HCT116 (cell line): ENCODE results near the gene SCG5. TPM values are rescaled to one million over a fixed set of nuclear protein-coding genes. Genes with fewer than 3 reads are reported as not detected.

Experiments used
- ATAC-seq: fragments of 200-7000 bp; cut with Tn5 transposase; 2 replicates; pipeline ENCODE4 v1.9.1; 2020; ENCODE audit warnings: mild to moderate bottlenecking, moderate library complexity
- BruUV-seq: library from RNA; stranded (reverse); fragments of 400-500 nt; replicated peaks from 2 replicates; lab custom pipeline; 2021; lab: Mats Ljungman, UMichigan
- CTCF ChIA-PET: fragments of 300-600 bp; sonication (Branson Sonifier 250); formaldehyde crosslinking; loops from one replicate; lab custom pipeline; 2021; ENCODE audit warnings: antibody characterized with exemption; lab: Charles Lee
- POLR2A ChIA-PET: fragments of 300-600, 350-600 bp; sonication (Branson Sonifier 250); formaldehyde crosslinking; loops from one replicate; lab custom pipeline; 2021; ENCODE audit warnings: antibody characterized with exemption; lab: Charles Lee
- RAD21 ChIA-PET, 2 experiments: fragments of 300-600 bp; sonication (Branson Sonifier 250); formaldehyde crosslinking; loops; one replicate each; lab custom pipeline; 2023; ENCODE audit warnings: low total read pairs in 2 of 2; ENCODE audit not compliant: uncharacterized antibody in 2 of 2, unreplicated experiment in 2 of 2, low non-redundant PET in 1 of 2; lab: Charles Lee
- DNase-seq: peaks from one replicate; pipeline ENCODE4 v3.0.0-alpha.2; 2010; ENCODE audit warnings: low read depth, low spot score
- H2AFZ ChIP-seq: fragments of 200-600 bp; shearing (Covaris generic), sonication (generic); 2 replicates; pipeline ENCODE4 v1.6.1; 2017; ENCODE audit warnings: low read depth, mixed run types, mixed read lengths, antibody characterized with exemption, low read length; ENCODE audit not compliant: poor library complexity, severe bottlenecking
- H3K27ac ChIP-seq: 2 replicates; pipeline ENCODE4 v1.5.1; 2012; ENCODE audit warnings: low read depth, low read length
- H3K27me3 ChIP-seq: fragments of 200-600 bp; sonication (generic); 2 replicates; pipeline ENCODE4 v1.6.1; 2016; ENCODE audit warnings: mixed run types, low read length, mixed read lengths; ENCODE audit not compliant: insufficient read depth
- H3K36me3 ChIP-seq, 2 experiments: fragments of 200-500 bp in 1 of 2; fragments of 200-600 bp in 1 of 2; sonication (Bioruptor generic) in 1 of 2; sonication (generic) in 1 of 2; 2 replicates each; pipeline versions ENCODE4 v1.5.1 to v1.6.1; 2014 to 2016; ENCODE audit warnings: low read length in 2 of 2, inconsistent platforms in 1 of 2, mixed read lengths in 1 of 2, mixed run types in 1 of 2; ENCODE audit not compliant: insufficient read depth in 2 of 2, control insufficient read depth in 1 of 2
- H3K4me1 ChIP-seq, 2 experiments: fragments of 200-600 bp in 1 of 2; sonication (generic) in 1 of 2; 2 replicates each; pipeline versions ENCODE4 v1.5.1 to v1.6.1; 2012 to 2017; ENCODE audit warnings: low read length in 2 of 2, inconsistent platforms in 1 of 2, mild to moderate bottlenecking in 1 of 2, mixed read lengths in 1 of 2, mixed run types in 1 of 2, moderate library complexity in 1 of 2; ENCODE audit not compliant: insufficient read depth in 2 of 2, control insufficient read depth in 1 of 2
- H3K4me2 ChIP-seq: fragments of 200-600 bp; sonication (generic); 2 replicates; pipeline ENCODE4 v1.6.1; 2017; ENCODE audit warnings: mixed run types, low read length, mixed read lengths
- H3K4me3 ChIP-seq, 2 experiments: fragments of 200-600 bp in 1 of 2; sonication (generic) in 1 of 2; replicated peaks in 1 of 2; 2 replicates each; pipeline ENCODE4 v1.5.1; 2011 to 2016; ENCODE audit warnings: low read length in 2 of 2, control low read depth in 1 of 2, low read depth in 1 of 2, mild to moderate bottlenecking in 1 of 2, mixed read lengths in 1 of 2, mixed run types in 1 of 2
- H3K79me2 ChIP-seq: fragments of 200-600 bp; sonication (generic); 2 replicates; pipeline ENCODE4 v1.6.1; 2017; ENCODE audit warnings: mild to moderate bottlenecking, mixed run types, low read length, moderate library complexity, mixed read lengths; ENCODE audit not compliant: insufficient read depth
- H3K9ac ChIP-seq: fragments of 200-600 bp; sonication (generic); 2 replicates; pipeline ENCODE4 v1.6.1; 2016; ENCODE audit warnings: low read length, mixed read lengths
- H3K9me2 ChIP-seq: fragments of 200-600 bp; sonication (generic), shearing (Covaris generic); 2 replicates; pipeline ENCODE4 v1.6.1; 2017; ENCODE audit warnings: mixed run types, mild to moderate bottlenecking, moderate library complexity; ENCODE audit not compliant: insufficient read depth
- H3K9me3 ChIP-seq, 2 experiments: fragments of 200-500 bp in 1 of 2; fragments of 200-600 bp in 1 of 2; sonication (Bioruptor generic) in 1 of 2; sonication (generic) in 1 of 2; 2 replicates each; pipeline ENCODE4 v1.6.1; 2014 to 2017; ENCODE audit warnings: low read length in 2 of 2, mixed read lengths in 2 of 2, inconsistent platforms in 1 of 2, low read depth in 1 of 2, mild to moderate bottlenecking in 1 of 2, mixed run types in 1 of 2, moderate library complexity in 1 of 2; ENCODE audit not compliant: control insufficient read depth in 1 of 2, insufficient read depth in 1 of 2
- H4K20me1 ChIP-seq: fragments of 200-600 bp; sonication (generic), shearing (Covaris generic); 2 replicates; pipeline ENCODE4 v1.6.1; 2017; ENCODE audit warnings: mixed run types, mild to moderate bottlenecking, moderate library complexity; ENCODE audit not compliant: insufficient read depth
- CBX3 ChIP-seq: IDR thresholded peaks from 2 replicates; pipeline ENCODE4 v1.6.1; 2012; ENCODE audit warnings: low read depth
- CEBPB ChIP-seq: IDR thresholded peaks from 2 replicates; pipeline ENCODE4 v1.6.1; 2012; ENCODE audit warnings: low read depth
- EGR1 ChIP-seq: IDR thresholded peaks from 2 replicates; pipeline ENCODE4 v1.6.1; 2012; ENCODE audit warnings: low read depth
- ELF1 ChIP-seq: IDR thresholded peaks from 2 replicates; pipeline ENCODE4 v1.6.1; 2012; ENCODE audit warnings: low read depth, borderline replicate concordance
- SIN3A ChIP-seq: IDR thresholded peaks from 2 replicates; pipeline ENCODE4 v1.6.1; 2012; ENCODE audit warnings: low read depth
- ZBTB33 ChIP-seq: IDR thresholded peaks from 2 replicates; pipeline ENCODE4 v1.6.1; 2011; ENCODE audit warnings: mild to moderate bottlenecking, low read length, moderate library complexity; ENCODE audit not compliant: insufficient replicate concordance; ENCODE audit errors: extremely low read depth
- intact Hi-C: fragments of 100-400 bp; cut with micrococcal nuclease; formaldehyde crosslinking; loops from 2 replicates; pipeline ENCODE4 v1.10.0; 2022
- total RNA-seq: library from RNA; stranded (reverse); gene quantifications from one replicate; pipeline ENCODE4 v1.2.1, GENCODE V29; 2021; ENCODE audit not compliant: unreplicated experiment

The SCG5 gene
- total RNA-seq, 1 experiment from 2014 or later: 1.7 TPM

- H3K4me2 ChIP-seq: no peak overlapping the region
- no peaks in the 10 kb centered on the region for H3K4me1 ChIP-seq
- no peak overlapping the region for H3K27ac ChIP-seq
- no peaks in the 10 kb centered on the region for H3K9me3 ChIP-seq
- TF ChIP-seq ZBTB33: no peak
- no peak for TF ChIP-seq CEBPB
- TF ChIP-seq CBX3: no peak
- no peak for TF ChIP-seq ELF1
- no peak for TF ChIP-seq SIN3A
- no peak for TF ChIP-seq EGR1
- H2AFZ ChIP-seq: no peak overlapping the region
- RAD21 ChIA-PET: no interaction called here
- H3K27me3 ChIP-seq: no peaks in the 10 kb centered on the region
- no peak overlapping the region for H3K4me3 ChIP-seq
- H3K9ac ChIP-seq: no peak overlapping the region
- no peaks in the 10 kb centered on the region for H4K20me1 ChIP-seq
- no peak for ATAC-seq
- no TSS peak for BruUV-seq
- DNase-seq: no peak
- H3K79me2 ChIP-seq: no peaks in the 10 kb centered on the region
- intact Hi-C loops: loop anchor here (1.0 kb wide), 1 partner anchor 22 kb away; no protein-coding TSS in a partner anchor
- no peaks in the 10 kb centered on the region for H3K9me2 ChIP-seq
- H3K36me3 ChIP-seq: no peaks in the 10 kb centered on the region
- POLR2A ChIA-PET: no interaction called here
- CTCF ChIA-PET: no interaction called here
Observed at GRCh38 chr15:32743411-32744140, 102.1 kb downstream of the SCG5 start.
